Loucy (cell line): ENCODE data around the gene SPATA9.

ENCODE experiments used
- H2AFZ ChIP-seq: fragments of 200-600 bp; sonication (generic); 2 replicates; pipeline ENCODE4 v1.6.0; 2016; ENCODE audit warnings: antibody characterized with exemption, mild to moderate bottlenecking, low read length, moderate library complexity
- H3F3A ChIP-seq: fragments of 200-600 bp; 2 replicates; pipeline ENCODE4 v1.6.0; 2016; ENCODE audit warnings: antibody characterized with exemption, low read depth, mild to moderate bottlenecking
- H3K27me3 ChIP-seq: fragments of 200-600 bp; sonication (generic); 2 replicates; pipeline ENCODE4 v1.6.1; 2014; ENCODE audit warnings: low read length, mild to moderate bottlenecking; ENCODE audit not compliant: insufficient read depth, poor library complexity, severe bottlenecking
- H3K36me3 ChIP-seq: fragments of 200-600 bp; sonication (generic); 2 replicates; pipeline ENCODE4 v1.6.1; 2016; ENCODE audit warnings: low read length; ENCODE audit not compliant: insufficient read depth
- H3K4me1 ChIP-seq: fragments of 200-600 bp; sonication (generic); 2 replicates; pipeline ENCODE4 v1.5.1; 2014; ENCODE audit warnings: low read length, mild to moderate bottlenecking; ENCODE audit not compliant: insufficient read depth, poor library complexity, severe bottlenecking
- H3K4me2 ChIP-seq: fragments of 200-600 bp; sonication (generic); 2 replicates; pipeline ENCODE4 v1.6.0; 2014; ENCODE audit warnings: antibody characterized with exemption, low read length, low read depth, mild to moderate bottlenecking; ENCODE audit not compliant: poor library complexity, severe bottlenecking
- H3K4me3 ChIP-seq: fragments of 200-600 bp; sonication (generic); 2 replicates; pipeline ENCODE4 v1.5.1; 2014; ENCODE audit warnings: low read length, mild to moderate bottlenecking, mixed read lengths; ENCODE audit not compliant: poor library complexity, severe bottlenecking
- H3K79me2 ChIP-seq: fragments of 200-600 bp; sonication (generic); 2 replicates; pipeline ENCODE4 v1.6.1; 2014; ENCODE audit warnings: low read length; ENCODE audit not compliant: insufficient read depth
- H3K9ac ChIP-seq: fragments of 200-600 bp; sonication (generic); 2 replicates; pipeline ENCODE4 v1.6.0; 2014; ENCODE audit warnings: mild to moderate bottlenecking, low read depth, low read length, moderate library complexity; ENCODE audit not compliant: poor library complexity, severe bottlenecking
- H3K9me2 ChIP-seq: fragments of 200-600 bp; sonication (generic); replicated peaks from 2 replicates; pipeline ENCODE4 v1.6.1; 2016; ENCODE audit warnings: low read depth, low read length, mixed read lengths
- H3K9me3 ChIP-seq: fragments of 200-600 bp; sonication (generic); 2 replicates; pipeline ENCODE4 v1.6.1; 2014; ENCODE audit warnings: mild to moderate bottlenecking, antibody characterized with exemption, low read length, low read depth; ENCODE audit not compliant: insufficient read depth
- H4K20me1 ChIP-seq: fragments of 200-600 bp; sonication (generic); 2 replicates; pipeline ENCODE4 v1.6.0; 2014; ENCODE audit warnings: antibody characterized with exemption, low read length, mild to moderate bottlenecking; ENCODE audit not compliant: insufficient read depth, poor library complexity, severe bottlenecking
- CTCF ChIP-seq: fragments of 200-600 bp; sonication (generic); conservative IDR thresholded peaks from 2 replicates; pipeline ENCODE4 v1.5.1; 2014; ENCODE audit warnings: mild to moderate bottlenecking, antibody characterized with exemption, low read length
- EZH2phosphoT487 ChIP-seq: fragments of 200-600 bp; IDR thresholded peaks from 2 replicates; pipeline ENCODE4 v1.6.1; 2018; ENCODE audit warnings: antibody characterized with exemption, mild to moderate bottlenecking, moderate library complexity, borderline replicate concordance

The SPATA9 gene

GRCh38 chr5:95644351-95645042 is 38.3 kb downstream of the SPATA9 start:
- Histone ChIP-seq H3K27me3 (no peaks in the 10 kb centered on the region), H4K20me1 (no peaks in the 10 kb centered on the region), H3K36me3 (no peaks in the 10 kb centered on the region), H3K9me3 (no peaks in the 10 kb centered on the region), H3K4me2 (peak overlapping the region; percentile 57), H3K9me2 (no peaks in the 10 kb centered on the region), H3F3A (peaks cover 10% of the 10 kb centered on the region; the same call in 1 of the 2 replicates), H3K4me3 (peak overlapping the region; percentile 19), H3K9ac (peak overlapping the region; percentile 56), H2AFZ (peak overlapping the region; percentile 90), H3K79me2 (peaks cover 5% of the 10 kb centered on the region), H3K4me1 (peaks cover 56% of the 10 kb centered on the region)
- no peak for TF ChIP-seq EZH2phosphoT487
- peak; percentile 89 for TF ChIP-seq CTCF

GRCh38 chr5:95643152-95643551 is 39.6 kb downstream of the SPATA9 start:
- H3K36me3 ChIP-seq, result no peaks in the 10 kb centered on the region
- TF ChIP-seq EZH2phosphoT487, result no peak
- TF ChIP-seq CTCF, result no peak
- no peaks in the 10 kb centered on the region for H4K20me1 ChIP-seq
- no peaks in the 10 kb centered on the region for H3K9me2 ChIP-seq
- H2AFZ ChIP-seq, result no peak overlapping the region
- no peak overlapping the region for H3K4me2 ChIP-seq
- H3K9ac ChIP-seq, result no peak overlapping the region
- no peaks in the 10 kb centered on the region for H3K79me2 ChIP-seq
- H3K4me3 ChIP-seq, result no peak overlapping the region
- H3K4me1 ChIP-seq, result peaks cover 43% of the 10 kb centered on the region
- no peaks in the 10 kb centered on the region for H3K9me3 ChIP-seq
- peaks cover 10% of the 10 kb centered on the region; the same call in 1 of the 2 replicates for H3F3A ChIP-seq
- no peaks in the 10 kb centered on the region for H3K27me3 ChIP-seq

GRCh38 chr5:95641741-95642220 is 41.0 kb downstream of the SPATA9 start:
- no peak overlapping the region; the same call in 1 of the 2 replicates for H2AFZ ChIP-seq

More at GRCh38 chr5:95641741-95642220, 41.0 kb downstream of the SPATA9 start:
- Histone ChIP-seq H3F3A (no peaks in the 10 kb centered on the region; the same call in 1 of the 2 replicates), H3K27me3 (no peaks in the 10 kb centered on the region), H3K9me2 (no peaks in the 10 kb centered on the region), H3K9me3 (no peaks in the 10 kb centered on the region), H3K4me3 (no peak overlapping the region), H3K9ac (no peak overlapping the region), H3K79me2 (no peaks in the 10 kb centered on the region), H4K20me1 (no peaks in the 10 kb centered on the region), H3K36me3 (no peaks in the 10 kb centered on the region), H3K4me2 (no peak overlapping the region), H3K4me1 (peaks cover 30% of the 10 kb centered on the region)
- TF ChIP-seq CTCF, result no peak
- no peak for TF ChIP-seq EZH2phosphoT487
